H1 (cell line): Measurements from ENCODE around the gene CACNA1D. TPM values are rescaled to one million over a fixed set of nuclear protein-coding genes. Genes with fewer than 3 reads are reported as not detected.

Experiments
- CTCF ChIA-PET: fragments of 300-600 bp; sonication (Branson Sonifier 250); formaldehyde crosslinking; loops from one replicate; lab custom pipeline; 2021; ENCODE audit not compliant: partially characterized antibody; lab: Charles Lee
- POLR2A ChIA-PET: fragments of 300-600 bp; sonication (Branson Sonifier 250); formaldehyde crosslinking; loops from one replicate; lab custom pipeline; 2021; ENCODE audit warnings: inconsistent platforms; ENCODE audit not compliant: partially characterized antibody; lab: Charles Lee
- DNase-seq, 2 experiments: peaks; one replicate each; pipeline versions ENCODE4 v3.0.0 to v3.0.0-alpha.2; 2010 to 2022; ENCODE audit warnings: low spot score in 2 of 2, low read depth in 1 of 2, mixed read lengths in 1 of 2
- FAIRE-seq: peaks from 2 replicates; lab custom pipeline; 2011; peaks lifted over from hg19 to GRCh38; lab: Jason Lieb, UNC
- H2AFZ ChIP-seq: 2 replicates; pipeline ENCODE4 v1.8.1; 2012; ENCODE audit warnings: low read length, inconsistent platforms
- H2AK5ac ChIP-seq: 2 replicates; pipeline ENCODE4 v1.6.1; 2013; ENCODE audit warnings: low read depth, low read length
- H2BK120ac ChIP-seq: replicated peaks from 2 replicates; pipeline ENCODE3; 2013; ENCODE audit warnings: low read depth, low read length, inconsistent platforms
- H2BK12ac ChIP-seq: 2 replicates; pipeline ENCODE4 v1.6.1; 2013; ENCODE audit warnings: low read depth, low read length
- H2BK15ac ChIP-seq: 2 replicates; pipeline ENCODE4 v1.6.1; 2013; ENCODE audit warnings: low read length
- H2BK20ac ChIP-seq: 2 replicates; pipeline ENCODE4 v1.6.1; 2013; ENCODE audit warnings: low read length
- H2BK5ac ChIP-seq: 2 replicates; pipeline ENCODE4 v1.6.1; 2013; ENCODE audit warnings: low read depth, low read length
- H3K14ac ChIP-seq: 2 replicates; pipeline ENCODE4 v1.6.1; 2013; ENCODE audit warnings: inconsistent platforms; ENCODE audit not compliant: insufficient read length
- H3K18ac ChIP-seq: 2 replicates; pipeline ENCODE4 v1.6.1; 2013; ENCODE audit warnings: low read length; ENCODE audit errors: extremely low read depth
- H3K23ac ChIP-seq: 2 replicates; pipeline ENCODE4 v1.6.1; 2013; ENCODE audit warnings: inconsistent platforms; ENCODE audit not compliant: insufficient read length
- H3K23me2 ChIP-seq: 2 replicates; pipeline ENCODE4 v1.6.1; 2013; ENCODE audit warnings: low read depth, low read length
- H3K27ac ChIP-seq: 2 replicates; pipeline ENCODE4 v1.6.1; 2011; ENCODE audit warnings: low read depth, low read length, inconsistent platforms
- H3K27me3 ChIP-seq, 4 experiments: replicated peaks in 1 of 4; 1 replicate in 1 of 4; 2 replicates in 3 of 4; pipeline versions ENCODE4 v1.6.1 to v1.8.1; 2011 to 2013; ENCODE audit warnings: low read length in 3 of 4, mild to moderate bottlenecking in 3 of 4, inconsistent platforms in 2 of 4, mixed read lengths in 2 of 4, moderate library complexity in 1 of 4; ENCODE audit not compliant: control insufficient read depth in 3 of 4, insufficient read depth in 3 of 4; ENCODE audit errors: extremely low read depth in 1 of 4
- H3K36me3 ChIP-seq, 4 experiments: 2 replicates each; pipeline versions ENCODE4 v1.6.1 to v1.8.1; 2011 to 2013; ENCODE audit warnings: mild to moderate bottlenecking in 4 of 4, low read length in 3 of 4, moderate library complexity in 2 of 4, control low read depth in 1 of 4, inconsistent platforms in 1 of 4; ENCODE audit not compliant: insufficient read depth in 4 of 4, control insufficient read depth in 2 of 4
- H3K4ac ChIP-seq: replicated peaks from 2 replicates; pipeline ENCODE3; 2013; ENCODE audit warnings: low read length, low read depth, mixed read lengths, inconsistent platforms; ENCODE audit not compliant: insufficient read length
- H3K4me1 ChIP-seq, 4 experiments: replicated peaks in 1 of 4; 1 replicate in 1 of 4; 2 replicates in 3 of 4; pipeline versions ENCODE4 v1.6.1 to v1.8.1; 2011 to 2013; ENCODE audit warnings: low read length in 3 of 4, inconsistent platforms in 2 of 4, mixed read lengths in 1 of 4; ENCODE audit not compliant: insufficient read depth in 4 of 4, control insufficient read depth in 3 of 4
- H3K4me2 ChIP-seq, 2 experiments: 2 replicates each; pipeline versions ENCODE4 v1.6.1 to v1.8.1; 2011 to 2013; ENCODE audit warnings: low read depth in 2 of 2, low read length in 2 of 2, control low read depth in 1 of 2, inconsistent platforms in 1 of 2, mild to moderate bottlenecking in 1 of 2; ENCODE audit not compliant: insufficient read depth in 1 of 2
- H3K4me3 ChIP-seq, 4 experiments: fragments of 200-600, 300-600 bp in 1 of 4; sonication (generic), shearing (Covaris generic), sonication (Bioruptor Twin) in 1 of 4; 2 replicates each; pipeline versions ENCODE4 v1.5.1 to v1.8.1; 2011 to 2016; ENCODE audit warnings: low read length in 4 of 4, low read depth in 3 of 4, control low read depth in 2 of 4, inconsistent platforms in 2 of 4, mild to moderate bottlenecking in 2 of 4, mixed read lengths in 1 of 4, moderate library complexity in 1 of 4; ENCODE audit not compliant: insufficient read depth in 2 of 4; ENCODE audit errors: extremely low read depth in 1 of 4
- H3K56ac ChIP-seq: replicated peaks from 2 replicates; pipeline ENCODE3; 2013; ENCODE audit warnings: low read depth, mild to moderate bottlenecking, mixed read lengths, low read length, inconsistent platforms; ENCODE audit not compliant: insufficient read length
- H3K79me1 ChIP-seq: 2 replicates; pipeline ENCODE4 v1.6.1; 2013; ENCODE audit warnings: low read depth, low read length, control low read depth
- H3K79me2 ChIP-seq, 2 experiments: 2 replicates each; pipeline versions ENCODE4 v1.6.1 to v1.8.1; 2012 to 2013; ENCODE audit warnings: low read length in 2 of 2, mild to moderate bottlenecking in 2 of 2, inconsistent platforms in 1 of 2; ENCODE audit not compliant: insufficient read depth in 2 of 2, control insufficient read depth in 1 of 2
- H3K9ac ChIP-seq, 4 experiments: replicated peaks in 1 of 4; 1 replicate in 1 of 4; 2 replicates in 3 of 4; pipeline versions ENCODE4 v1.6.1 to v1.8.1; 2011 to 2013; ENCODE audit warnings: low read depth in 3 of 4, low read length in 3 of 4, control low read depth in 2 of 4, mild to moderate bottlenecking in 2 of 4, moderate library complexity in 2 of 4, inconsistent platforms in 1 of 4; ENCODE audit errors: extremely low read depth in 1 of 4
- H3K9me3 ChIP-seq, 2 experiments: 2 replicates each; pipeline versions ENCODE4 v1.6.1 to v1.8.1; 2012 to 2013; ENCODE audit warnings: mild to moderate bottlenecking in 2 of 2, moderate library complexity in 2 of 2, control low read depth in 1 of 2, inconsistent platforms in 1 of 2, low read depth in 1 of 2, low read length in 1 of 2, mixed read lengths in 1 of 2; ENCODE audit not compliant: insufficient read depth in 2 of 2
- H4K20me1 ChIP-seq, 2 experiments: replicated peaks in 1 of 2; 2 replicates each; pipeline versions ENCODE3 to v1.8.1; 2011 to 2013; ENCODE audit warnings: inconsistent platforms in 2 of 2, low read length in 2 of 2, mild to moderate bottlenecking in 1 of 2; ENCODE audit not compliant: insufficient read depth in 2 of 2, control insufficient read depth in 1 of 2
- H4K5ac ChIP-seq: 2 replicates; pipeline ENCODE4 v1.6.1; 2013; ENCODE audit warnings: low read length, low read depth, mixed read lengths, inconsistent platforms; ENCODE audit not compliant: insufficient read length
- H4K8ac ChIP-seq: 2 replicates; pipeline ENCODE4 v1.8.0; 2013; ENCODE audit warnings: mild to moderate bottlenecking, moderate library complexity, low read length, inconsistent platforms; ENCODE audit not compliant: insufficient read depth; ENCODE audit errors: extremely low read depth
- H4K91ac ChIP-seq: replicated peaks from 2 replicates; pipeline ENCODE3; 2013; ENCODE audit warnings: low read length, mixed read lengths, inconsistent platforms; ENCODE audit not compliant: insufficient read length
- BCL11A ChIP-seq, 2 experiments: IDR thresholded peaks; one replicate each; pipeline ENCODE4 v1.6.1; 2011; ENCODE audit warnings: low read depth in 2 of 2, low read length in 2 of 2, mild to moderate bottlenecking in 2 of 2
- CEBPB ChIP-seq: IDR thresholded peaks from 2 replicates; pipeline ENCODE4 v1.6.1; 2012; ENCODE audit warnings: low read depth, low read length
- RBBP5 ChIP-seq: IDR thresholded peaks from 2 replicates; pipeline ENCODE4 v1.7.1; 2012; ENCODE audit warnings: low read depth, mild to moderate bottlenecking, inconsistent platforms, low read length, moderate library complexity, borderline replicate concordance
- RNF2 ChIP-seq: fragments of 200-900, 300-1000 bp; sonication (generic); IDR thresholded peaks from 2 replicates; pipeline ENCODE4 v1.7.1; 2016; ENCODE audit warnings: borderline replicate concordance, low read depth, mild to moderate bottlenecking, antibody characterized with exemption, low read length; ENCODE audit not compliant: poor library complexity, severe bottlenecking; ENCODE audit errors: missing control alignments
- SRF ChIP-seq: IDR thresholded peaks from 2 replicates; pipeline ENCODE4 v1.6.1; 2011; ENCODE audit warnings: mild to moderate bottlenecking, low read depth, low read length, moderate library complexity
- TEAD4 ChIP-seq: IDR thresholded peaks from 2 replicates; pipeline ENCODE4 v1.6.1; 2012; ENCODE audit warnings: low read depth, low read length, inconsistent platforms, mixed read lengths
- WGBS, 2 experiments: shearing (Covaris generic) in 1 of 2; methylation state at CpG; one replicate each; pipeline versions ENCODE4 v1.1.6 to v1.1.7; 2013 to 2015; ENCODE audit warnings: low lambda C conversion rate in 2 of 2, mixed read lengths in 2 of 2, inconsistent platforms in 1 of 2, low coverage in 1 of 2, missing lambda C conversion rate in 1 of 2; ENCODE audit not compliant: insufficient replicate concordance in 2 of 2, insufficient coverage in 1 of 2, insufficient read length in 1 of 2; ENCODE audit errors: extremely low coverage in 1 of 2, missing lambda C conversion rate in 1 of 2; 5-methylcytosine and 5-hydroxymethylcytosine counted together
- polyA plus RNA-seq, 7 experiments: library from polyadenylated mRNA; depleted of rRNA in 3 of 7; stranded (reverse) in 5 of 7; unstranded in 2 of 7; fragments of >200 nt in 5 of 7; fragments of 200-250 nt in 2 of 7; gene quantifications; 1 replicate in 5 of 7; 2 replicates in 1 of 7; 4 replicates in 1 of 7; pipeline versions ENCODE4 v1.2.1 to v1.2.3, GENCODE V29; 2011 to 2013; ENCODE audit warnings: missing spikeins in 2 of 7, mixed read lengths in 2 of 7
- total RNA-seq: library from RNA; stranded (reverse); fragmentation: NEBNext Ultra II Directional; extraction: Animal tissue kit (Norgen Biotek cat#: 25700); gene quantifications from 2 replicates; pipeline ENCODE4 v1.2.1, GENCODE V29; 2021

The CACNA1D gene
- total and polyA plus RNA-seq, 2 of the 8 experiments (the other 6 are each of a cell fraction or from before 2014, with no cell fraction given): 2.0 to 2.9 TPM

DNA sequence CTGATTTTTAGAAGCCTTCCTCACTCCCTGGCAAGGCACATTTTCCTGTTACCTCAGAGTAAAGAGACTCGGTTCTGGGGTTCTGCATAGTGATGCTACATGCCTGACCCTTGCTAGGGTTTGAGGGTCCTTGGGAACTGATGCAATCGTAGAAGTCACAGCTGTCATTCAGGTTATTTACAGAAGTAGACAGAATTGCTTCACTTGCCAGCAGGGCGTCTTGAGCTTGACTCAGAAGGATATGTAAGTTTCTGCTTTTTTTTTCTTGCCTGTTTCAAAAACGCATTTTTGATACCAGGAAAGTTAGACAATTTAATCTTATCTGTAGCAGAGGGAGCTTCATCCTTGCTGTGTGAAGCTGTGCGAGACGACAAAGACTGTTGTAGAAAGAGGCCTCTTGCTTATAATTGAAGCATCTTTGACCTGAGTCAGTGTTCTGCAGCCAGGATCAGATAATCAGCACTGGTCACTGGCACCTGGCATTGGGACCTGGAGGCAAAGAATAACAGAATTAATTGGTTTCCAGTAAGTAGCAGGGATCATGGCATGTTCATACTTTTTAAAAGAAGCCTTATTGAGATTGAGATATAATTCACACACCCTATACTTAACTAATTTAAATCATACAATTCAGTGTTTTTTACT, 24.8 kb downstream of the CACNA1D start:
- Histone ChIP-seq H4K91ac (no peak overlapping the region), H2BK15ac (no peak overlapping the region), H4K20me1 (no peaks in the 10 kb centered on the region), H3K27me3 (no peaks in the 10 kb centered on the region), H4K5ac (no peak overlapping the region)
- CTCF ChIA-PET: no interaction called here
- no peak for TF ChIP-seq TEAD4
- TF ChIP-seq RBBP5: no peak
- TF ChIP-seq RNF2: no peak
- no peak for TF ChIP-seq BCL11A (IDR thresholded peaks at IDR 0.05; ENCODE audit: low read depth in 2 of 2, low read length in 2 of 2)
- peak; percentile 47; the same call in 1 of the 2 replicates for TF ChIP-seq CEBPB
- no peak for TF ChIP-seq SRF
- TF ChIP-seq, all 59 proteins: peak for 1
- no peak overlapping the region for H2BK20ac ChIP-seq
- no peaks in the 10 kb centered on the region for H3K79me2 ChIP-seq
- H3K4me3 ChIP-seq: no peak overlapping the region
- H3K18ac ChIP-seq: no peak overlapping the region
- H3K23me2 ChIP-seq: no peaks in the 10 kb centered on the region
- POLR2A ChIA-PET: no interaction called here
- H2AK5ac ChIP-seq: no peak overlapping the region
- H3K36me3 ChIP-seq: no peaks in the 10 kb centered on the region
- H3K79me1 ChIP-seq: no peaks in the 10 kb centered on the region
- H2BK120ac ChIP-seq: no peak overlapping the region
- H4K8ac ChIP-seq: no peak overlapping the region
- H3K9me3 ChIP-seq: no peaks in the 10 kb centered on the region
- no peak overlapping the region for H2BK12ac ChIP-seq
- H2BK5ac ChIP-seq: no peak overlapping the region
- H3K56ac ChIP-seq: no peak overlapping the region
- H3K4me1 ChIP-seq: 0 out of 7 replicates have a peak, but pooled peaks cover 0 to 2% (median 0%) of the 10 kb centered on the region in 4 experiments
- no peak for FAIRE-seq
- no peak overlapping the region for H3K14ac ChIP-seq
- H2AFZ ChIP-seq: no peak overlapping the region
- no peak for DNase-seq
- H3K27ac ChIP-seq: no peak overlapping the region
- H3K4ac ChIP-seq: no peak overlapping the region
- no peak overlapping the region for H3K9ac ChIP-seq
- no peak overlapping the region for H3K4me2 ChIP-seq
- H3K23ac ChIP-seq: no peak overlapping the region
- 91% methylated on average over 6 of the region's 6 CpGs; no CpG with 5 or more reads in 1 of the 2 experiments for WGBS, 2 experiments
